GM04504 (cell line): ENCODE measurements around the gene ANKMY1.

Source experiments
- DNase-seq: peaks from one replicate; pipeline ENCODE4 v3.0.0-alpha.2; 2012; ENCODE audit warnings: low read depth

ANKMY1 gene

GRCh38 chr2:240447934-240448333 is 109.9 kb downstream of the ANKMY1 start:
- DNase-seq, result no peak

GRCh38 chr2:240447331-240447730 is 110.5 kb downstream of the ANKMY1 start:
- no peak for DNase-seq

GRCh38 chr2:240446664-240447175 is 111.1 kb downstream of the ANKMY1 start:
- DNase-seq, result no peak

GRCh38 chr2:240445961-240446663 is 111.7 kb downstream of the ANKMY1 start:
- no peak for DNase-seq

- no peak for DNase-seq
These were observed 113.3 kb downstream of the ANKMY1 start for GRCh38 chr2:240444464-240444863.

GRCh38 chr2:240443891-240444301 is 113.9 kb downstream of the ANKMY1 start:
- DNase-seq, result no peak

GRCh38 chr2:240442891-240443715 is 114.7 kb downstream of the ANKMY1 start:
- no peak for DNase-seq

- DNase-seq, result no peak
These were observed 115.8 kb downstream of the ANKMY1 start for GRCh38 chr2:240441993-240442411.

- no peak for DNase-seq
These were observed 116.3 kb downstream of the ANKMY1 start for GRCh38 chr2:240441326-240441992.

- DNase-seq, result no peak
These were observed 117.0 kb downstream of the ANKMY1 start for GRCh38 chr2:240440704-240441320.

- DNase-seq, result no peak
These were observed 117.5 kb downstream of the ANKMY1 start for GRCh38 chr2:240440251-240440650.

- DNase-seq, result no peak
These were observed 118.1 kb downstream of the ANKMY1 start for GRCh38 chr2:240439698-240440151.

GRCh38 chr2:240438810-240439697 is 118.7 kb downstream of the ANKMY1 start:
- no peak for DNase-seq

GRCh38 chr2:240437861-240438809 is 119.7 kb downstream of the ANKMY1 start:
- peak; percentile 38 for DNase-seq

GRCh38 chr2:240437551-240437860 is 120.3 kb downstream of the ANKMY1 start:
- DNase-seq, result no peak

- no peak for DNase-seq
These were observed 120.9 kb downstream of the ANKMY1 start for GRCh38 chr2:240436683-240437550.

- no peak for DNase-seq
These were observed 121.7 kb downstream of the ANKMY1 start for GRCh38 chr2:240435948-240436682.

- peak; percentile 69 for DNase-seq
These were observed 122.3 kb downstream of the ANKMY1 start, which contains the start of gene GPC1 for GRCh38 chr2:240435457-240435947. Gene GPC1, plus strand, starts transcription at chr2:240435663. Its CDS starts 256 bp downstream, at chr2:240435919.
